Myocyte (in vitro differentiated cells): ENCODE results near the gene KIF4A. TPM values are rescaled to one million over a fixed set of nuclear protein-coding genes. Genes with fewer than 3 reads are reported as not detected.

Source experiments
- DNase-seq: peaks from one replicate; pipeline ENCODE4 v3.0.0-alpha.2; 2012; ENCODE audit warnings: low read depth
- total RNA-seq: library from RNA; depleted of rRNA; stranded (reverse); fragments of >200 nt; gene quantifications from 2 replicates; pipeline ENCODE4 v1.2.3, GENCODE V29; 2014

KIF4A gene
- total RNA-seq, 1 donor from 2014 or later: 0.27 TPM

GRCh38 chrX:70437921-70438665 lies 148.2 kb downstream of the KIF4A start:
- no peak for DNase-seq

- DNase-seq: peak; percentile 33
Measured at GRCh38 chrX:70439016-70439415, 149.1 kb downstream of the KIF4A start.

GRCh38 chrX:70442224-70442623 lies 152.3 kb downstream of the KIF4A start:
- no peak for DNase-seq

- DNase-seq: peak; percentile 44
Measured at GRCh38 chrX:70444326-70444945, 154.5 kb downstream of the KIF4A start, which contains the start of gene DLG3. Gene DLG3, plus strand, starts transcription at chrX:70444835. Its CDS starts 367 bp downstream, at chrX:70445202.

DNA sequence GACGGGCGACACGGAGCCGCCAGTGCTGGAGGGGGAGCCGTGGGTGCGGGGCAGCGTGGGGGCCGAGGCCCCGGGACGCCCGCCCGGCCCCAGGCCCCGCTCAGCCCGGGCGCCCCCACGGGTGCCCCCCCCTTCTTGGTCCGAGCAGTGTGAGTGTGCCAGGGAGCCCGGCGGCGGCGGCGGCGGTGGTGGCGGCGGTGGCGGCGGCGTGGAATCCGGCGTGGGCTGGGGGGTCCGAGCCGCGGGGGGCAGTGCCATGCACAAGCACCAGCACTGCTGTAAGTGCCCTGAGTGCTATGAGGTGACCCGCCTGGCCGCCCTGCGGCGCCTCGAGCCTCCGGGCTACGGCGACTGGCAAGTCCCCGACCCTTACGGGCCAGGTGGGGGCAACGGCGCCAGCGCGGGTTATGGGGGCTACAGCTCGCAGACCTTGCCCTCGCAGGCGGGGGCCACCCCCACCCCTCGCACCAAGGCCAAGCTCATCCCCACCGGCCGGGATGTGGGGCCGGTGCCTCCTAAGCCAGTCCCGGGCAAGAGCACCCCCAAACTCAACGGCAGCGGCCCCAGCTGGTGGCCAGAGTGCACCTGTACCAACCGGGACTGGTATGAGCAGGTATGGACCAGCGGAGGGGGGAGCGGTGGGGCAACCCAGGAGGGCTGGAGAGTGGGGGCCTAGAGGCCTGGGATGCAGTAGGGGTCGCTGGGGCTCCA lies 155.2 kb downstream of the KIF4A start:
- DNase-seq: no peak

DNA sequence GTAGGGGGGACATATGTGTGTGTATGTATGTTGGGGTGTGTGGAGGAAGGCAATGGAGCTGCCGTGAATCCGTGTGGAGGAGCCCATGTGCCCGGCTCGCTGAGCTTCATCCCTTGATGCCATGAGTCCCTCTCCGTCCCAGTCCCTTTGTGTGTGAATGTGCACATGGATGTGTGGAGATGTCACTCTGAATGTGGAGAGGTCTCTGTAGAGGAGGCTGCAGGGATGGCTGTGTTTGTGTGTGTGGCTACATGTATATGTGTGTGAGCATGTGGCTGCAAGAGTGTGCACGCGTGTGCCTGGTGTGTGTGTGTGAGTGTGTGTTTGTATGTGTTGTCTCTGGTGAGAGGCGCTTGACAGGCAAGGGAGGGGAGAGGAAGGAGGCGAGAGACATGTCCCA lies 156.0 kb downstream of the KIF4A start:
- DNase-seq: no peak

GRCh38 chrX:70446380-70447350 lies 156.8 kb downstream of the KIF4A start:
- DNase-seq: no peak

DNA sequence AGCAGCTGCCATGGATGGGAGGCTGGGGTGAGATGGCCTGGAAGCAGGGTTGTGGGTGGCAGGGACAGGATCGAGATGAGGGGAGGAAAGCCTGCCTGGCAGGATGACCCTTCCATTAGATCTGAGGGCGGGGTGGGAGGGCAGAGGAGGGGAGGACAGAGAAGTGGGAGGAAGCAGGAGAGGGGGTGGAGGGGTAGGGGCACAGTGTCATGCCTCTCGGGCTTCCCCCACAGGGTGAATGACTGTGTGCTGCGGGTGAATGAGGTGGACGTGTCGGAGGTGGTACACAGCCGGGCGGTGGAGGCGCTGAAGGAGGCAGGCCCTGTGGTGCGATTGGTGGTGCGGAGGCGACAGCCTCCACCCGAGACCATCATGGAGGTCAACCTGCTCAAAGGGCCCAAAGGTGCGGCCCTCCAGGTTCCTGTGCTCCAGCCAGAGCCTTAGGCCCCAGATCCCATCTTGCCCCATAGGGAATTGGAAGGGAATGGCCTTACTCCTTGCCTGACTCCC lies 159.6 kb downstream of the KIF4A start:
- no peak for DNase-seq

DNA sequence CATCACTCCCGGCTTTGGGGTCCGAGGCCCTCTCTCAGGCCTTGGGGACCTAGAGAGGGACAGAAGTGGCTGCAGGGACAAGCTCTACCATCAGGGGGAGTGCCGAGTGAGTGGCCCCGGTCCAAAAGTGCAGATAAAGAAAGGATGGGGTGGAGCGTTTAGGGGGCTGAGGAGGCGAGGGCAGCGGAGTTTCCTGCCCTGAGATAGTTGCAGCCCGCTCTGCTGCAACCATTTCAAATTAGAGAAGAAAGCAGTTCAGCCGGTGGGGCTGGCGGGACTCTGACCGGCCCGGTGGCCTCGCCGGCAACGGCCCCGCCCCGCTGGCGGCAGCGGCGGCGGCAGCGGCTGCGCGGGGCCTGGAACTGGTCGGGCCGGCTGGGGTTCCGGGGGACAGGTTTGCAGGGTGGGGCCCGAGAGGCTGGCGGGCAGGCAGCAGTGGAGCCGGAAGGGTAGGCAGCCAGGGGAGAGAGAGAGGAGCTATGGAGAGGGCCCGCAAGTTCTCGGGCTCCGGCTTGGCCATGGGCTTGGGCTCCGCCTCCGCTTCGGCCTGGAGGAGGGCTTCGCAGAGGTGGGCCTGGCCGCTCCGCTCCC lies 162.3 kb downstream of the KIF4A start:
- DNase-seq: peak; percentile 53

DNA sequence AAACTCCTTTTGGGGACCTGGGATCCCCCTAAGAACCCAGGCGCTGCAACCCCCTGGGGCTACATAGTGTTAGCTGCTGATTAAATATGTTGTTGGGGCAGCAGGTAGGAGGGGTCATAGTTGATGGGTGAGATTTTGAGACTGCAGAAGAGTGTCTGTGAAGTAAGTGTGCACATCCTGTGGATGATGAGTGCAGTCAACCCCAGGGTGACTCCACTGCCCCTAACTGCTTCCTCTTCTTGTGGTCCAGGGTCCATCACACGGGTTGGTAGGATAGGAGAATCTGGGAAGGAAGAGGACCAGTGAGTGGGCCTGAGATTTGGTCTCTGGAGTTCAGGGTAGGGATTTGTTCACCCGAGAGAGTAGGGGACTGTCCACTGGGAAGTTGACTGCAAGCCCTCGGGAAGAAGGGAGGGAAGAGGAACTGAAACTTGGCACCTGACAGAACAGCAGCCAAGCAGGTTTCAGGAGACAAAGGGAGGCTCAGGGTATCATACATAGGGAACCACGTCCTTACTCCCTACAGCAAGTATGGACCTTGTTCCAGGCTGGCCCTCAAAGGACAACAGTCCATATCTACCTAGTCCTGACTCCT lies 163.2 kb downstream of the KIF4A start:
- no peak for DNase-seq

DNA sequence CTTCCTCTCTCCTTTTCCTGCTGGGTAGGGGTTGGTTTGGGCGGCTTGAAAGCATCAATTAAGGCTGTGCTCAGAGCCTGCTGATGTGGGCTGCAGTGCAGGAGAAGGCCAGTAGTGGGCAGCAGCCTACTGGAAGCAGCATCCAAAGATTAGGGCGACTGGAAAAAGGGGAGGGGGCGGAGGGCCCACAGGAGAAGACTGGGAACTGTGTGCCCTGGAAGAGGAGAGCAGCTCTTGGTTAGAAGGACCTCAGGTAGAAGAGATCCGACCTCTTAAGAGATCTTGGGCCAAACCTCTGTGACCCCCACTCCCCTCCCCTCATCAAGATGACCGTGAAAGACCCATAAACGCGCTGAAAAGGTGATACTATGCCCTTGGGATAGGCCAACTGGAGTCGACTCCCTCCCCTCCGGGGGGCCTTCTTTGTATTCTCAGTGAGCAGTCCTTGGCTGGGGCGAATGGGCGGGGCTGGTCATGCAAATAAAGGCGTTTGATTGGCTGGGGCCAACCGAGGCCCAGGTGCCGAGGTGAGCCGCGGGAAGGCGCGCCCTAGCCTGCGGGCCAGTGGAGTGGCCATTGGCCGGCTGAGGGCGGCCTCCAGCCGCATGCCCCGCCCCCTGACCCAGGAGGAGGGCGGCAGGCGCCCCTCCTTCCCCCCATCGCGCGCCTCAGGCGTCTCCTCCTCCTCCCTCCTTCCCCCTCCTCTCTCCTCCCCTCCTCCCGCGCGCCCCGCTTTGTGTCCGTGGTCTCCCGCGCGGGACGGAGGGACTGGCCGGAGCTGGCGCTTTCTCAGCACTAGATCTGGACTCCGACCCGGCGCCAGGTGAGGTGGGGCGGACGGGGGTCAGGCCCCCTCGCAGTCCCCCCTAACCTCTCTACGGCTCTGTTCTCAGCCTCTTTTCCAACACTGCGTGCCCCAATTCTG lies 164.8 kb downstream of the KIF4A start:
- DNase-seq: peak; percentile 47

DNA sequence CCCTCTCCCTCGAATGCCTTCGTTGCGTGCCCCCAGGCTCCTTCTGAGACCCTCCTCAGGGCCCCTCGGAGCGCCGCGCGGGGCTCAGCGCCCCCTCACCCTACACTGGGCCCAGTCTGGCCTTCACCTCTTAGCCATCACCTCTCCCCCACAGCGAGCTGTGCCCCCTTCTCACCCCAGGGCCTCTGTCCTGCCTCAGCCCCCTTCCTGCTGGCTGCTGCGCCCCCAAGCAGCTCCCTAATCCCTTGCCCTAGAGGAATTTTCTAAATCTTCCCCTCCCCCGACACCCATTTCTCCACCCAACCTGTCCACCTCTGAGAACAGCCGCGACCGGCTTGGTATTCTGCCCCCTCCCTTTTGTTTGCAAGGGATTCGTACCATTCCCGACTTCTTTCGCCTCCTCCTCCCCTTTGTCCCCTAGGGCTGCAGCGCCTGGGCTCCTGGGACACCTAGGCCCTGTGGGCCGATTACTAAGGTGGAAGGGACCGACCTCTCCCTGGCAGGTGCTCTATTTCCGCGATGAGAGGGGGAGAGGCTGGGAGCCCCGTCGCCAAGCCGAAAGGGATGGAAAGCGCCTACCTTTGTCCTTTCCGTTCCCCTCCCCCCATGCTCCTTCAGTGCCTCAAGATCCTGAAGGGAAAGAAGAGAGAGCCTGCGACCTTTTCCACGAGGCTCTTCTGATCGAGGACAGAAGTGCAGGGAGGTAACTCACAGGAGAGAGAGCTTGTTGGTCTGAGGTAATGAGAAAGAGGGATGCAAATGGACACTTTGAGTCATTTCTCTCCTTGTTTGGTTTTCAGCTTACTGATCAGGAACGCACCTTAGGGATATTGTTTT lies 165.7 kb downstream of the KIF4A start:
- DNase-seq: no peak

GRCh38 chrX:70456256-70456655 lies 166.4 kb downstream of the KIF4A start:
- DNase-seq: no peak

DNA sequence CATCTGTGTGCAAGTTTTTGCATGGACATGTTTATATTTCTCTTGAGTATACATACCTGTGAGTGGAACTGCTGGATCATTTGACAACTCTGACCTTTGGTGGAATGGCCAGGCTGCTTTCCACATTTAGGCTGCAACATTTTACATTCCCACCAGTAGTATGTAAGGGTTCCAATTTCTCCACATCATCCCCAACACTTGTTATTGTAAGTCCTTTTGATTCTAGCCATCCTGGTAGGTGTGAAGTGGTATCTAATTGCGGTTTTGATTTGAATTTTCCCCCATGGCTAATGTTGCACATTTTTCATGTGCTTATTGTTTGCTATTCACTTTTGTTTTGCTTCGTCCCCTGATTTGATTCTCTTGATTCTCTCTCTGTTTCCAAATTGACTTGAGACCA lies 171.1 kb downstream of the KIF4A start:
- DNase-seq: no peak

- DNase-seq: no peak
Measured at GRCh38 chrX:70464051-70464450, 174.1 kb downstream of the KIF4A start.

- DNase-seq: no peak
Measured at GRCh38 chrX:70466968-70467367, 177.1 kb downstream of the KIF4A start.

DNA sequence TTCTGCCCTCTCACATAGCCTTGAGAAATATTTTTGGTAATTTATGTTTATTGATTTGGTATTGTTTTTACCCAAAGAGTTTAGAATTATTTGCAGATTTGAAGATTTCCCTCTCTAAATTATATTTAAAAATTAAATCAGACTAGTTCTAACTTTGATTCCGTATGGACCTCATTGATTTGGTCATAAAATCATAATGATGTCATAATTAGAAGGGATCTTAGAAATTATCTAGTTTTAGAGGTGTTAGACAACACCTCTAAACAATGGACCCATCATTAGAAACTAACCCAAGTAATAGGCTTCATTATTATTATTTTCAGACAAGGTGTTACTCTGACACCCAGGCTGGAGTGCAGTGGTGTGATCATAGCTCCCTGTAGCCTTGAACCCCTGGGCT lies 178.8 kb downstream of the KIF4A start:
- no peak for DNase-seq
